T-cell (primary cell): ENCODE measurements around the gene MDFI. TPM values are rescaled to one million over a fixed set of nuclear protein-coding genes. Genes with fewer than 3 reads are reported as not detected.
"Not testable (repeated sequence)": the region's sequence is repeated elsewhere in the genome, so short reads cannot be mapped to it uniquely, and the experiment has no call there.

Experiments
- ATAC-seq, 4 experiments: fragments of 200-7000 bp in 3 of 4; fragments of 150-1000 bp in 1 of 4; cut with Tn5 transposase; replicated peaks in 1 of 4; 1 replicate in 3 of 4; 2 replicates in 1 of 4; pipeline ENCODE4 v1.10.0; 2021; ENCODE audit warnings: moderate library complexity in 3 of 4, mild to moderate bottlenecking in 2 of 4, moderate number of reproducible peaks in 1 of 4
- CTCF ChIA-PET, 2 donors: fragments of 300-600 bp; sonication (Branson Sonifier 250); formaldehyde crosslinking; loops; one replicate each; lab custom pipeline; 2022; ENCODE audit warnings: antibody characterized with exemption in 2 of 2; lab: Charles Lee
- POLR2A ChIA-PET, 2 donors: fragments of 300-600 bp; sonication (Branson Sonifier 250); formaldehyde crosslinking; loops; one replicate each; lab custom pipeline; 2022; ENCODE audit warnings: antibody characterized with exemption in 2 of 2; lab: Charles Lee
- DNase-seq, 35 experiments: peaks; one replicate each; pipeline versions ENCODE4 v3.0.0 to v3.0.0-alpha.2; 2013 to 2023
- H3K27ac ChIP-seq: one replicate; pipeline ENCODE4 v1.5.1; 2013; ENCODE audit warnings: low read length
- H3K27me3 ChIP-seq, 2 experiments: replicated peaks in 1 of 2; 1 replicate in 1 of 2; 2 replicates in 1 of 2; pipeline versions ENCODE4 v1.6.1 to v1.7.0; 2013; ENCODE audit warnings: low read length in 1 of 2, mixed read lengths in 1 of 2; ENCODE audit not compliant: control insufficient read depth in 2 of 2, insufficient read depth in 2 of 2; ENCODE audit errors: extremely low read depth in 1 of 2
- H3K36me3 ChIP-seq, 2 donors: 1 replicate in 1 of 2; 2 replicates in 1 of 2; pipeline versions ENCODE4 v1.6.1 to v1.7.0; 2013; ENCODE audit warnings: low read length in 1 of 2; ENCODE audit not compliant: control insufficient read depth in 2 of 2, insufficient read depth in 1 of 2; ENCODE audit errors: extremely low read depth in 1 of 2
- H3K4me1 ChIP-seq, 2 experiments: 1 replicate in 1 of 2; 2 replicates in 1 of 2; pipeline versions ENCODE4 v1.6.1 to v1.7.0; 2013; ENCODE audit warnings: low read length in 2 of 2, mixed read lengths in 1 of 2; ENCODE audit not compliant: insufficient read depth in 2 of 2, control insufficient read depth in 1 of 2; ENCODE audit errors: extremely low read depth in 1 of 2
- H3K4me3 ChIP-seq, 2 donors: 1 replicate in 1 of 2; 2 replicates in 1 of 2; pipeline versions ENCODE4 v1.5.1 to v1.7.0; 2013; ENCODE audit warnings: mild to moderate bottlenecking in 2 of 2, low read length in 1 of 2, moderate library complexity in 1 of 2; ENCODE audit not compliant: control insufficient read depth in 1 of 2; ENCODE audit errors: extremely low read depth in 1 of 2
- H3K9me3 ChIP-seq: 2 replicates; pipeline ENCODE4 v1.7.0; 2013
- H3K27ac Mint-ChIP-seq, 2 donors: one replicate each; pipeline ENCODE4 v1.8.0; 2020 to 2021; ENCODE audit warnings: mild to moderate bottlenecking in 2 of 2, mixed read lengths in 2 of 2
- H3K27me3 Mint-ChIP-seq, 2 donors: one replicate each; pipeline ENCODE4 v1.8.0; 2021 to 2022; ENCODE audit warnings: mixed read lengths in 2 of 2
- H3K36me3 Mint-ChIP-seq: one replicate; pipeline ENCODE4 v1.8.0; 2021; ENCODE audit warnings: mixed read lengths
- H3K4me1 Mint-ChIP-seq, 3 donors: one replicate each; pipeline ENCODE4 v1.8.0; 2020 to 2022; ENCODE audit warnings: mixed read lengths in 3 of 3, mild to moderate bottlenecking in 1 of 3
- H3K4me3 Mint-ChIP-seq, 3 donors: one replicate each; pipeline ENCODE4 v1.8.0; 2020 to 2022; ENCODE audit warnings: mild to moderate bottlenecking in 3 of 3, mixed read lengths in 3 of 3, moderate library complexity in 3 of 3
- H3K9me3 Mint-ChIP-seq, 3 donors: one replicate each; pipeline ENCODE4 v1.8.0; 2020 to 2022; ENCODE audit warnings: mixed read lengths in 3 of 3
- whole genome bisulfite sequencing: methylation state at CpG from one replicate; pipeline ENCODE4 v1.1.5; 2013; ENCODE audit warnings: missing lambda C conversion rate; ENCODE audit not compliant: insufficient coverage; 5-methylcytosine and 5-hydroxymethylcytosine counted together
- total RNA-seq, 35 experiments: library from RNA in 6 of 35; stranded (reverse) in 6 of 35; fragments of 120-200 nt in 1 of 35; gene quantifications; one replicate each; pipeline versions ENCODE4 v1.2.1 to v1.2.4 and lab custom pipeline; 2013 to 2026

The MDFI gene
- total RNA-seq, 5 donors from 2014 or later (not counting 1 experiment from before 2014, with no cell fraction given), result not detected

- ATAC-seq, H3K27ac ChIP-seq, H3K36me3 Mint-ChIP-seq, POLR2A ChIA-PET, DNase-seq, H3K36me3 ChIP-seq, H3K9me3 ChIP-seq, H3K4me1 Mint-ChIP-seq, H3K27ac Mint-ChIP-seq, H3K4me3 ChIP-seq, H3K4me1 ChIP-seq, H3K4me3 Mint-ChIP-seq: not testable (repeated sequence)
- peaks cover 0 to 24% of the 10 kb centered on the region in 2 experiments for H3K27me3 ChIP-seq
- 68% methylated on average over 3 of the region's 4 CpGs for WGBS
- Mint-ChIP-seq H3K27me3 (peaks cover 5 to 15% of the 10 kb centered on the region in 2 donors), H3K9me3 (peaks cover 8 to 12% (median 9%) of the 10 kb centered on the region in 3 donors)
- CTCF ChIA-PET, result interaction anchor here in 1 of 2 donors (0.6 kb wide), 1 partner anchor 29 kb away, joined by 3 read pairs; no protein-coding TSS in a partner anchor
Observed at GRCh38 chr6:41619193-41619592, 19.1 kb upstream of the MDFI start.

- Histone ChIP-seq H3K36me3 (peaks cover 0 to 3% of the 10 kb centered on the region in 2 donors), H3K27ac (no peak overlapping the region), H3K9me3 (no peaks in the 10 kb centered on the region), H3K4me1 (peaks cover 0 to 9% of the 10 kb centered on the region in 2 experiments), H3K4me3 (no peak overlapping the region), H3K27me3 (peaks cover 0 to 17% of the 10 kb centered on the region in 2 experiments)
- Mint-ChIP-seq H3K4me3 (no peak overlapping the region), H3K27me3 (peaks cover 0 to 12% of the 10 kb centered on the region in 2 donors), H3K4me1 (peaks cover 10 to 15% (median 14%) of the 10 kb centered on the region in 3 donors), H3K27ac (no peak overlapping the region), H3K9me3 (peaks cover 8 to 12% (median 9%) of the 10 kb centered on the region in 3 donors), H3K36me3 (no peaks in the 10 kb centered on the region)
- CTCF ChIA-PET, result no interaction called here
- no peak for ATAC-seq
- POLR2A ChIA-PET, result no interaction called here
- no peak for DNase-seq
Observed at GRCh38 chr6:41621367-41621766, 16.9 kb upstream of the MDFI start.

- Histone ChIP-seq H3K36me3 (peaks cover 0 to 3% of the 10 kb centered on the region in 2 donors), H3K9me3 (no peaks in the 10 kb centered on the region), H3K4me1 (peaks cover 0 to 9% of the 10 kb centered on the region in 2 experiments), H3K27ac (no peak overlapping the region), H3K4me3 (no peak overlapping the region), H3K27me3 (peaks cover 0 to 17% of the 10 kb centered on the region in 2 experiments)
- Mint-ChIP-seq H3K36me3 (no peaks in the 10 kb centered on the region), H3K4me1 (peaks cover 10 to 15% (median 14%) of the 10 kb centered on the region in 3 donors), H3K4me3 (no peak overlapping the region), H3K9me3 (peaks cover 8 to 12% (median 9%) of the 10 kb centered on the region in 3 donors), H3K27me3 (peaks cover 0 to 12% of the 10 kb centered on the region in 2 donors), H3K27ac (no peak overlapping the region)
- DNase-seq, result no peak
- ChIA-PET CTCF (no interaction called here), POLR2A (no interaction called here)
- ATAC-seq, result no peak
- 78% methylated on average over 2 of the region's 2 CpGs for WGBS
Observed at GRCh38 chr6:41621802-41622201, 16.5 kb upstream of the MDFI start.

DNA sequence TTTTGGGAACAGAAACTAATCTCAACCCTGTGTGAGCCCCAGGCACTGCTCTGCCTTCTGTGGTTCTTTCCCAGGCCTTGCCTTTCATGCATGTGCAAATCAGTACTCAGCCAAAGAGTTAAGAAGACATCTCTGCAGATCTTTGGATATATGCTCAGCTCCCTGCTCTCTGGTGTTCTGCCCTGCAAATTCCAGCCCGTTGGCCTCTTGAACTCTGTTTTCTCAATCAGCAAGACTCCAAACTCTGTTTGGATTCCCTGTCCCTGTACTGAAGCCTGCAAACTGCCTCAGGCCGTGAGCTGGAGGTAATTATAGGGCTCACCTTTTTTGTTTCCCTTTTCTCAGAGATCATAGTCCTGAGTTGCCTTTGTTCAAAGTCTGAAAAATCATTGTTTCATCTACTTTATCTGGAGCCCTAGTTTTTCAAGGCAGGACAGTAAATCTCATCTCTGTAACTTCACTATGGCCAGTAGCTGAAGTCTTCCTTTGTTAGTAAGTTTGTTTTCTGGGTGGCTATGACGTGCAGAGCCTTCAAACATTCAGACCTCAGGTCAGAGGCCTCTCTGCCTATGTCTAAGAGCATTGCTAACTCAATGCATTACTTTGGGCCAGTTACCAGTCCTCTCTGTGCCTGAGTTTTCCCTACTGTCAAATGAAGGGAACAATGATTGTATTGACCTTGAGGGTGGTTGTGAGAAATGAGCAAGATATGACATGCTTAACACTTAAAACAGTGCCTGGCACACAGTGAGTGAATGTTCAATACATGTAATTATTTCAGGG, 15.9 kb upstream of the MDFI start:
- Mint-ChIP-seq H3K27ac (no peak overlapping the region), H3K9me3 (peaks cover 8 to 12% (median 9%) of the 10 kb centered on the region in 3 donors), H3K4me3 (no peak overlapping the region), H3K4me1 (peaks cover 10 to 19% (median 15%) of the 10 kb centered on the region in 3 donors), H3K36me3 (no peaks in the 10 kb centered on the region), H3K27me3 (peaks cover 0 to 12% of the 10 kb centered on the region in 2 donors)
- ChIA-PET POLR2A (no interaction called here), CTCF (no interaction called here)
- H3K4me3 ChIP-seq, result no peak overlapping the region
- DNase-seq (no peak), ATAC-seq (no peak)
- WGBS, result 44% methylated on average over 1 of the region's 3 CpGs
- H3K27me3 ChIP-seq, result peaks cover 0 to 19% of the 10 kb centered on the region in 2 experiments
- H3K36me3 ChIP-seq, result peaks cover 0 to 3% of the 10 kb centered on the region in 2 donors
- H3K4me1 ChIP-seq, result peaks cover 0 to 9% of the 10 kb centered on the region in 2 experiments
- H3K27ac ChIP-seq, result no peak overlapping the region
- H3K9me3 ChIP-seq, result no peaks in the 10 kb centered on the region

GRCh38 chr6:41623330-41623729, 14.9 kb upstream of the MDFI start:
- peaks cover 0 to 9% of the 10 kb centered on the region in 2 experiments for H3K4me1 ChIP-seq
- H3K9me3 Mint-ChIP-seq, result peaks cover 8 to 12% (median 9%) of the 10 kb centered on the region in 3 donors
- ATAC-seq (no peak), DNase-seq (no peak)
- H3K4me3 Mint-ChIP-seq, result no peak overlapping the region
- H3K36me3 Mint-ChIP-seq, result no peaks in the 10 kb centered on the region
- peaks cover 0 to 15% of the 10 kb centered on the region in 2 experiments for H3K27me3 ChIP-seq
- no peak overlapping the region for H3K27ac Mint-ChIP-seq
- H3K4me3 ChIP-seq, result no peak overlapping the region
- peaks cover 10 to 22% (median 15%) of the 10 kb centered on the region in 3 donors for H3K4me1 Mint-ChIP-seq
- H3K9me3 ChIP-seq, result no peaks in the 10 kb centered on the region
- peaks cover 0 to 3% of the 10 kb centered on the region in 2 donors for H3K36me3 ChIP-seq
- H3K27me3 Mint-ChIP-seq, result peaks cover 0 to 13% of the 10 kb centered on the region in 2 donors
- 89% methylated on average over 6 of the region's 6 CpGs for WGBS
- H3K27ac ChIP-seq, result no peak overlapping the region
- ChIA-PET CTCF (no interaction called here), POLR2A (no interaction called here)

- DNase-seq (no peak), ATAC-seq (no peak)
- H3K27me3 Mint-ChIP-seq, result peaks cover 0 to 12% of the 10 kb centered on the region in 2 donors
- no peak overlapping the region for H3K27ac Mint-ChIP-seq
- Histone ChIP-seq H3K27me3 (peaks cover 0 to 16% of the 10 kb centered on the region in 2 experiments), H3K4me1 (peaks cover 0 to 9% of the 10 kb centered on the region in 2 experiments), H3K36me3 (peaks cover 0 to 3% of the 10 kb centered on the region in 2 donors), H3K9me3 (no peaks in the 10 kb centered on the region), H3K27ac (no peak overlapping the region), H3K4me3 (no peak overlapping the region)
- 100% methylated on average over 1 of the region's 18 CpGs for WGBS
- H3K4me3 Mint-ChIP-seq, result peak overlapping the region in 1 of 3 donors; percentile 28
- H3K36me3 Mint-ChIP-seq, result no peaks in the 10 kb centered on the region
- peaks cover 10 to 22% (median 15%) of the 10 kb centered on the region in 3 donors for H3K4me1 Mint-ChIP-seq
- POLR2A ChIA-PET, result interaction anchor here in 1 of 2 donors (0.6 kb wide), 1 partner anchor 70 kb away, joined by 3 read pairs; no protein-coding TSS in a partner anchor
- peaks cover 8 to 12% (median 9%) of the 10 kb centered on the region in 3 donors for H3K9me3 Mint-ChIP-seq
- CTCF ChIA-PET, result interaction anchor here (0.6 to 1.2 kb wide), 3 partner anchors 10 to 93 kb away, joined by 3 to 4 read pairs (median 4); no protein-coding TSS in a partner anchor
Observed at GRCh38 chr6:41624621-41625380, 13.5 kb upstream of the MDFI start.
